ENCODE measurements around the gene MYOZ2.

Gene MYOZ2

DNA sequence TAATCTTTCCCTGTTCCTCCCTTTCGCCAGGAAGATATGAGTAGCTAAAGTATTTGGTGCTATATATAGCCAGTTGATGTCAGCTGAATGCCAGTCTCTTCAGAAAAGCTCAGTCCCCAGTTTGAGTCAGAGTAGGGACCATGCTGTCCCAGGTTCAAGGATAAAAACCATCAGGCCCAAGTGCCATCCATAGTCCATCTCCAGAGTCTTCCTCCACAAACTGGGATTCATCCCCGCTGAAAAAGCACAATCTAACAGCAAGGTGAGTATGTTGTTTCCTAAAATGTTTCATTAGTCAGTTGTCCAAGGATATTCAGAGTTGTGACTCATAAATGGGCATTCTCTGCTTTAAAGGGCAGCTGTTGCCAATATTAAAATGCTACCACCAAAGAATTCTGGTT is at the start of gene MYOZ2:
Gene MYOZ2, plus strand, starts transcription at position 112 of the 401 bp plus-strand sequence. CDS start 694 bp downstream, outside the sequence.
- no peak for DNase-seq (ENCODE audit: low read depth)

- DNase-seq (ENCODE audit: low read depth): no peak
These were observed 48.5 kb upstream of the MYOZ2 start for GRCh38 chr4:119087121-119087520.

DNA sequence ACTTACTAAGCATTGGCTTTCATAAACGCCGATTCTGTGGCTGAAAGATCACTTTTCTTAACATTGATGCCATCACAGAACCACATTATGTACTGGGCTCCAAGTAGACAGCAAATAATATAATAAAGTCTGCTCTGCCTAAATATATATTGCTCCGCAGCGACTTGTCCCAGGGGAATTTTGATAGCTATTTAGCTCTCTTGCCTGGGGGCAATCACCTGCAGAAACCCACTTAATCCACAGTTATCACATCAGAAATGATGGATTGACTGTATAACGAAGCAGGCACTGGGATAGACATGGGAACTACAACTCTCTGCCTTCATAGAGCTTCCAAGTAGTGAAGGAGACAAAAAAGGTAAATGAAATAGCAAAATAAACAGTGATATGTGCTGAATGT is 48.0 kb upstream of the MYOZ2 start:
- DNase-seq (ENCODE audit: low read depth): no peak

- DNase-seq (ENCODE audit: low read depth): no peak
These were observed 42.4 kb upstream of the MYOZ2 start for GRCh38 chr4:119093042-119093827.

DNA sequence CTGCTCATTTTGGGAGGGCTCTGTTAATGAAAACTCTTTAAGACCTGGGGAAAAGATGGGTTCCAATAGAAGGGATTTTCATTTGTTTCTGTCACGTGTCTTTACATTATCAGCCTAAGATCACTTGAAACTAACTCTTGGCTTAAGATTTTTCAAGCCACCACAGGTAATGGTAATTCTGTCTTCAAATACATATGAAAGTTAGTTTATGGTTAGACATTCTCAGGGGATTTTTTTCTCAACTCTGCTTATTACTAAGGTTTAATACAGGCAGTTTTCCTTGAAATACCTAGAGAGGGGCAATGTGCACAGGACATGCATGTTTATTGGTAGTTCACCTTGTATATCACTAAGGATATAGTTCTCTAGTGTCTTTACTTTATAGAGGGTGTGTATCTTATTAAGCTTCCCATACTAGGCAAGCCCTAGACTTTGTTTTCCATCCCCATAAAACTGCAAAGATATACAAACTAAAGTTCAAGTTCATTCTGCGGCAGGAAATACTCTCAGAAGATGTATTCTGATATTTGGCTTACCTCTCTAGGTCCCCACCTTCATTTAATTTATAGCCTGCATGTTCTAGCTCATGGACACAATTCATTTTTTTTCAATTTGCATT is 38.2 kb upstream of the MYOZ2 start:
- DNase-seq (ENCODE audit: low read depth): no peak

DNA sequence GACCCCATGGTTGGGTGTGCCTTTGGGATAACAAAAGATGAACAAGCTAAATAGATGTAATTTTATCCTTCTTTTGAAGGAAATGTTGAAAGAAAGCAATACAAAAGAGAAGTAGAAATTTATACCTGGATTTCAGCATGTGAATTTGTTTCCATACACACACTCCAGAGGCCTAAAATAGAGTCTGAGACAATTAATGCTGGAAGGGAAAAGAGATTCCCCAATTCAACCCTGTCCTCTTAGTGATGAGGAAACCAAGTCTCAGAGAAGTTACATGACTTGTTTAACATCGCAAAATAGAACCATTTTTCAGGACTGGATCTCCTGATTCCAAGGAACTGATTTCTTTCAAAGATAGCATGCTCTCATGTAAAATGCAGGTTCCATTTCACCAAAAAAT is 37.3 kb upstream of the MYOZ2 start:
- no peak for DNase-seq (ENCODE audit: low read depth)

GRCh38 chr4:119099227-119099810 is 36.3 kb upstream of the MYOZ2 start:
- DNase-seq (ENCODE audit: low read depth): no peak

- DNase-seq (ENCODE audit: low read depth): no peak
These were observed 35.0 kb upstream of the MYOZ2 start for GRCh38 chr4:119100655-119101054.

DNA sequence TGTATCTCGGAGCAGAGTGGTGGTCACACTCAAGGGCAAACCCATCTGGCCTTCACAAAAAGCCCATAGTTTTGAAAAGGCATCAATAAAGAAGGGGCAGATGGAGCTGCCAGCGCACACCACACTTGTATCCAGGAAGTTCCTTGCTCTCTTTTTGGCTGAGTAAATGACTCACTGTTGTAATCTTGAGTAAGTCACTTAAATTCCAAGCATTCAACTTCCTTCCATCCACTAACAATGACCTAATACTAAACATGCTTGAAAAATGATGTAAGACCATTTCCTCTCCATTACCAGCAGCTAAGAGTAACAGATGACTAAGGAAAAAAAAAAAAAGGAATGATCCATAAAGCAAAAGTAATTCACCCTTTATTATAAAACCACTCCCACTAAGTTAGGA is 32.4 kb upstream of the MYOZ2 start:
- no peak for DNase-seq (ENCODE audit: low read depth)

GRCh38 chr4:119104644-119105273 is 30.9 kb upstream of the MYOZ2 start:
- no peak for DNase-seq (ENCODE audit: low read depth)

DNA sequence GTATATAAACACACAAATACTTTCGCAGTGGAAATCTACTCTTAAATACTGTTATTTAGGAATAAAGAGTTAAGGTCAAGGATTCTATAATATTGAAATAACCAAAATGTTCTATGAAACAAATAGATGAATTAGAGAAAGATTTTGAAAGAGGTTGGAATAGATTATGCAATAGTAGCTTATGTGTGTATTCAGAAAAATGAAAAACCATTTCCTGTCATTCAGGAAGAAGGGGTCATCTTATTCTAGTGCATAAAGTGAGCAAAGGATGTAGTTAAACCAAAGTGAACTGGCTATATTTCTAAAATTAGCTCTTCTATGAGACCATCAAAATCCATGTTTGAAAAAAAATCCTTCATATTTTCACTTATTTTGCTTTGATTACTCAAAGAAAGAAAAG is 30.0 kb upstream of the MYOZ2 start:
- DNase-seq (ENCODE audit: low read depth): no peak

DNA sequence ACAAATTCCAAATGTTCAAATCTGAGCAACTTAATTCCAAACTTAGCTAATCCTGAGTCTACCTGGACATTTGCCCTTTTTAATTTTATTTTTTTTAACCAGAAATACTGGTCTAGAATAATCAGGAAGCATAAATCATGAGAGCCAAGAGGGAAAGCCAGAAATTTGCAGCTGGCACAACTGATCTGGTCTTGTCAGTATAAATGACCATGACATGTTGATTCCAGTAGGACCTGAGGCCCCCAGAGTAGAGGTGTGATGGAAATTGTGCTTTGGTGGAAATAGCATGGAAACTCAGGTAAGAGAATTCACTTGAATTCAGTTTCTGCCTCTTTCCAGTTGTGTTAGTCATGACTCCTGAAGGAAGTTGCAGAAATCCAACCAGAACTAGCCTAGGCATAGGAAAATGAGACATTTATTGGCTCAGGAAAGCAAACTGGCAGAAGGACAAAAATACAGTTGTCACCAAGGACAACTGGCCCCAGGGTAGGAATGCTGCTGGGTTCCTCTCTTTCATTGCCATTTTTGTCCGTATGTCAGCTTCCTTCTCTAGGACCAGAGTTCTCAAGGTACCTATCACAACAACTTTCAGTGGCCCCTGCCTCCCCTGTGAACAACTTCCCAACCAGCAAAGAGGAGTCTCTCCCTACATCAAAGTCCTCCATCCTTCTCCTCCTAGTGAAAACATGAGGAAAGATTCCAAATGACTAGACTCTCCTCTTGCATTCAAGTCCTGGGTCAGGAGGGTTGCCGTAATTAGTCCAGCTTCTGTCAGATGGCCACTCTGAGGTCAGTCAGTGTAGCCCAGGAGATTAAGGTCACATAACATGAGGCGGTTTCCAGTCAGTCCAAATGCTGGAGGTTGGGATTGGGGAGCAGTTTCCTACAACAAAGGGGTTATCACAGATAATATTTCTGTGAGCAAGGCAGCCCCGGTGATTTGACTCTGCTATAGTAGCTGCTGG is 29.3 kb upstream of the MYOZ2 start:
- DNase-seq (ENCODE audit: low read depth): no peak

DNA sequence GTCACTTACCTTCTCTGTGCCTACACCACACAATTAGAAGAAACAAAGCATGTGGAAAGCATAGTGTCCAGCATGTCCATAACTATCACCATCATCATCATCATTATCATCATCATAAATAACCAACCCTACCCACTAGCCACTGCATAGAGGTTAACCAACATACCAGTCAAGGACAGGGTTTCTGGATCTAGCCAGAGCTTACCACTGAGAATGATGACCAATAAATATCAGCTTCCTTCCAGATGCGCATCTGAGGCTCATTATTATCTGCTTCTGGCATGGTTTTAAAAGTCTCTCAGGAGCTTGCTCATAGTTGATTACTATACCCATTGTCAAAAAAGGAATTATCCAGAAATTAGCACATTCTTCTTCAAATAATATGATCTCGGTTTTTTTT is 25.5 kb upstream of the MYOZ2 start:
- DNase-seq (ENCODE audit: low read depth): no peak

DNA sequence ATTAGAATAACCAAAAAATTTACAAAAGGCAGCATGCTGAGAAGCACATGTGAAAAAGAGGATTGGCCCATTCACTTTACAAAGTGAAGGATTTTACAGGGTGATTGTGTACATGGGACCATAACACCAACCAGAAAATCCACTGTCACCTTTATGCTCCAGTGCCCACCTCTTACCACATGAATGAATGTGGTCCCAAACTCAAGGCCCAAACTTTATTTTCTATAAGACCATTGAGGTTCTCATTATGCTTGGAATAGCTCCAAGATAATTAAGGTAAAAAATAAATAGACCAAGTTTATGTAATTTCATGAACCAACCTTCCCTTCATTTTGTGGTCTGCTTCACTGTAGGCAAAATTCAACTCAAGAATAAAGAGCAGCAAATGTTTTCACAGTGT is 24.3 kb upstream of the MYOZ2 start:
- DNase-seq (ENCODE audit: low read depth): no peak

- DNase-seq (ENCODE audit: low read depth): no peak
These were observed 22.5 kb upstream of the MYOZ2 start for GRCh38 chr4:119113033-119113655.

DNA sequence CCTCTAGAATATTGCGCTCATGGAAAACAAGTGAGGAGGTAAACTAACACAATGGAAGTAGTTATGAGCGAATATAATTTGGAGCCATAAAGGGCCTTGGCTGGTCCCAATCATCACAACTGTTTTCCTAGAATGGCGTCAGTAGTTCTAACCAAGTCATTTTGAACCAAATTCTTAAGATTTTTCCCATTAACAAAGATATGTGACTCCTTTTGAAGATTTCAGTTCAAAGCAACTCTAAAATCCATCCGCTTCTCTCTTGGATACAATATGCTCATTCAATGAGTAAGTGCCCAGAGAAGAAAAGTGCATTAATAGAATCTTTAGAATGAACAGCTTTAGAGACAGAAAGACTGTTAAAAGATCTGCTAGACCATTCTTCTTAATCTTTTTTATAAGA is 19.6 kb upstream of the MYOZ2 start:
- no peak for DNase-seq (ENCODE audit: low read depth)

DNA sequence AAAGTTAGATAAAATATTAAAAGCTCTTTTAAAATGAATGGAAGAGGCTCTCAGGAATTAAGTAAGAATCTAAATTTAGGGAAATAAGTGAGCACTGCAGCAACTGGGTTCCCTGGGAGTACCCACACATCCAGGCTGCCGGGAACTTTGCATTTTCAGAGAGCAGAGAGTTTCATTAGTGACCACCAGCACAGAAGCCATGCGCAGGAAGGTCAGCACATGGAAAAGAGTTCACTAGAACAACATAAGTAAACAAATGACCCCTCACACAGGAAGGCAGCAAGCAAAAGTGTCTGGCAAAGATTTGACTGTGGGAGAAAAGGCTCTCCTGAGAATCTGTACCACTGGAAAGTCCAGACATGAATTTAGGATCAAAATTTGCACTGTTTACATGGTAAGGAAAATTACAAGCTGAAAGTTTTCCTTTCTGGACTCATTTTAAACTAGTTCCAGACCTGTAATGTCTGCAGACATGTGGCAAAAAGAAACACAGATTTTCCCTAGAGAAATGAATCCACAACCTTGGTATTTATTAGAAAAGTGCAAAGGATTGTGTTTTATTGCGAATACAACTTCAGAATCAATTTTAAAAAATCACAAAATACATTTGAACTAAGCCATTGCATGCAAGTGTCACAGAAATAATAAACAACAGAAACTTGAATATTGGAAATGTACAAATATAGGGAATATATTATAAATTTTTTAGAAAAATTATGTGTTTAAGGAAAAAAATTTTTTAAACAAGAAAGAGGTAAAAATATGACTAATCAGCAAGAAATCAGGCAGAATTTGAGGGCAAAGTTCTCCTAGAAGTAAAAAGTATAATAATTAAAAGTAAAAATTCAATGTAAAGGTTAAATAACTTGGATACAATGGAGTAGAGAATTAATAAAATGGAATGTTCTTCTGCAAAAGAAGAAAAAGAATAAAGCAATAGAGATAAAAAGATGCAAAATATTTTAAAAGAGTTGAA is 18.4 kb upstream of the MYOZ2 start:
- DNase-seq (ENCODE audit: low read depth): no peak

DNA sequence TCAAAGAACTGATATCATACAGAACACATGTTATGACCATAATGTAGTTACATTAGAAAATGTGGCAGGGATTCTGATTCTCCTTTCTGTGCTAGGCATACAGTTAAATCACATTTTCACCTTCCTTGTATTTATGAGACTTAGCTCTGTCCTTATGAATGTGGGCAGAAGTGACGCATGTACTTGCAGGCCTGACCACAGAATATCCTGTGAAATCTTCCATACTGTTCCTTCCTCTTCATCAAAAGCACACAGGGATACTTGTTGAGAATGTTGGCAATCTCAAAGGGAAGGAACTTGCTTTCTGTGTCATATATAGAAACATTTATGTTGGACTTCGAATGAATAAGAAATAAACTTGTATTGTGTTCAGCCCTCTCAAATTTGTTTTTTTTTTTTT is 17.2 kb upstream of the MYOZ2 start:
- no peak for DNase-seq (ENCODE audit: low read depth)

DNA sequence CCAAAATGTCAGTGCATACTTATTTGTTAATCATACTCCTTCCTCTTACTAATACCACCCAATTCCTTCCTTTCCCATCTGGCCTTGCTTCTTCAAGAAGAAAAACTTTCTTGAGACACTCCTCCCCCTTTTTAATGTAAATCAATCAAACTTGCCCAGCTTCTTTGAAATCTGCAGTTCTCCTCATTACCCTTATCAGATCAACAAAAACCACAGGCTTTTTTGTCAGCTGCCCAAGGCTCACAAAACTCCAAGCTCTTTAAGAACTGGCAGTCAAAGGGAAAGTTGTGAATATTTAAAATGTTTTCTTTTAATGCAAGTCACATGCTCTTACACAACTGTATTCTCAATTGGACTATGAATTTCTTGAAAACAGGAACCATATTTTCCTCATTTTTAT is 11.3 kb upstream of the MYOZ2 start:
- no peak for DNase-seq (ENCODE audit: low read depth)

DNA sequence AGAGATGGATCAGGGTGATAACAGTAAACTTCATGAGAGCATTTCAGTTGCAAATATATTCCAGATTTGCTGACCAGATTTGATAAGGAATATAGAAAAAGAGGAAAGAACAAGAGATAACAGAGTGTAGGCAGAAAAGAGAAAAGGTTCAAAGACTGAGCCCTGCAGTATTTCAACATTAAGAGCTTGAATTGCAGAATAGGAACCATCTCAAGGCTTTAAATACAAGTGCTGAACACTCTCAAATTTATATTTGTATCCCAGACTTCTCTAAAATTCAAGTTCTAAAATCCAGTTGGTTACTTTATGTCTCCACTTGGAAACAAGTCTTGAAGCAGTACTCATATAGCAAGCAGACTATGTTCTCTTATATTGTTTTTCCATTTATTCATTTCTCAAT is 9.7 kb upstream of the MYOZ2 start:
- no peak for DNase-seq (ENCODE audit: low read depth)

Data from activated T-helper 1 cell treated with Interleukin-2 at 50 U/mL for 16 hours (primary cell).